ENCODE data around the gene ZCCHC17. TPM values are rescaled to one million over a fixed set of nuclear protein-coding genes. Genes with fewer than 3 reads are reported as not detected.

ZCCHC17 gene
- total RNA-seq, 1 experiment from 2014 or later: 65.7 TPM

DNA sequence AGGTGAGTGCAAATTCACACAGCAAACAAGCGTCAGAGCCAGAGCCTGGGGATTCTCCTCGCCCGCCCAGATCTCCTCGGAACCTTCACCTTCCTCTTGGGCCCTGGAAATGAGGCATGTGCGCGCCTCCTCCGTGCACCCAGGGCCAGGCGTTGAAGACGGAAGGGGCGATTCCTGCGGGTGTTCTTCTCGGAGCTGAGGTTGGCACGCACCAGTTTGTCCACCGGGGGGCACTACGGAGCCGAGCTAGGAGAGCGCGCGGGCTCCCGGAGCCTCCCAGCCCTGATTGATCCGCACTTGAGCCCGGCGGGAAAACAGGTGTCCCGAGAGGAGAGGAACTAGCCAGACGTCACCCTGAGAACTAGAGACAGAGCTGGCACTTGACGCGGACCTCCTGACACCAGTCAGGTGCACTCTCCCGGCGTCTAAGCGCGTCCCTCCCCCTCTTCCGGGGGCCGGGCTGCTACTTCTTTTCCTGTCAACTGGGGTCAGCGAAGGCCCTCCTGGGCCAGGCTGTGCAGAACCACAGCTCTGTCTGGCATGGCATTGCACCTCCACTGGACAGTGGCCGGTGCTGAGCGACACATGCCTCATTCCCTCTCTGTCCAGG is 97.9 kb downstream of the ZCCHC17 start:
- peak; percentile 86 for DNase-seq (ENCODE audit: low read depth)

- DNase-seq (ENCODE audit: low read depth): peak; percentile 96
Measured at GRCh38 chr1:31396633-31397351, 100.0 kb downstream of the ZCCHC17 start.

- peak; percentile 91 for DNase-seq (ENCODE audit: low read depth)
Measured at GRCh38 chr1:31397360-31398095, 100.7 kb downstream of the ZCCHC17 start.

- DNase-seq (ENCODE audit: low read depth): peak; percentile 39
Measured at GRCh38 chr1:31398246-31398645, 101.4 kb downstream of the ZCCHC17 start.

DNA sequence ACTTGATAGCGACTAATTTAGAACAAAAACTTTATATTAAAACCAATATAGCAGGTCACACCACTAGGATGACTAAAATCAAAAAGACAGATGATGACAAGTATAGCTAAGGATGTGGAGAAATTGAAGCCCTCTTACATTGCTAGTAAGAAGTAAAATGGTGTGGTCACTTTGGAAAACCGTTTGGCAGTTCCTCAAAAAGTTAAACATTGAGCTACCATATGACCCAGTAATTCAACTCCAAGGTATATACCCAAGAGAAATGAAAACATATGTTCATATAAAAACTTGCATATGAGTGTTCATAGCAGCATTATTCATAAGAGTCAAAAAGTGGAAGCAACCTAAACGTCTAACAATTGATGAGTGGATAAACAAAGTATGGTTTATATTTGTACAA is 103.1 kb downstream of the ZCCHC17 start:
- no peak for DNase-seq (ENCODE audit: low read depth)

GRCh38 chr1:31400393-31400792 is 103.6 kb downstream of the ZCCHC17 start:
- DNase-seq (ENCODE audit: low read depth): no peak

GRCh38 chr1:31401241-31401640 is 104.4 kb downstream of the ZCCHC17 start:
- DNase-seq (ENCODE audit: low read depth): no peak

DNA sequence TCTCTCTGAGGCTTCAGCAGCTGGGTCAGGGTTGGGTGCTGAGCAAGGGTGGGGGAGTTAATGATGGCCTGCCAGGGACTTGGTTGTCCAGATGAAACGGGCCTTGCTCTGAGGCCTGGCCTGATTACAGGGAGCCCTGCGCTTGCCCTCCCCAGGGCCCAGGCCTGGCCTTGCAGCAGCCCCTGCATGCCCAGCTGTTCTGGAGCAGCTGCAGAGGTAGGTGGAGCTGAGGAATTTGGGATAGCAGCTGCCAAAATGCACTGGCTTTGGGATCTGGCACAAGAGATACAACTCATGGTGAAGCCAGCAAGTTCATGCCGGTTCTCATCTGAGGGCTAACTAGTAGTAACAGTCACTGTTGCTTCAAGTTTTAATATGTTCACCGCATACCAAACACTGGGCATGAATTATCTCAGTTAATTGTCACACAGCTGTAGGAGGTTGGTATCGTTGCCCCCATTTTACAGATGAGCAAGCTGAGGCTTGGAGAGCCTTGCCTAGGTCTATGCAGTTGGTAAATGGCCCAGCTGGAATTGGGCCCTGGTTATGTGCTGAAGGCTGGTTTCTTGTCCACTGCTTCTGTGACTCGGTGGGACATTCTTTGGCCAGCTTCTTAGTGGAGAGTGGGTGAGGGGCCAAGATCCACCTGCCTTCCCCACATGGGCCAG is 108.9 kb downstream of the ZCCHC17 start:
- no peak for DNase-seq (ENCODE audit: low read depth)

- DNase-seq (ENCODE audit: low read depth): no peak
Measured at GRCh38 chr1:31407029-31407626, 110.3 kb downstream of the ZCCHC17 start.

DNA sequence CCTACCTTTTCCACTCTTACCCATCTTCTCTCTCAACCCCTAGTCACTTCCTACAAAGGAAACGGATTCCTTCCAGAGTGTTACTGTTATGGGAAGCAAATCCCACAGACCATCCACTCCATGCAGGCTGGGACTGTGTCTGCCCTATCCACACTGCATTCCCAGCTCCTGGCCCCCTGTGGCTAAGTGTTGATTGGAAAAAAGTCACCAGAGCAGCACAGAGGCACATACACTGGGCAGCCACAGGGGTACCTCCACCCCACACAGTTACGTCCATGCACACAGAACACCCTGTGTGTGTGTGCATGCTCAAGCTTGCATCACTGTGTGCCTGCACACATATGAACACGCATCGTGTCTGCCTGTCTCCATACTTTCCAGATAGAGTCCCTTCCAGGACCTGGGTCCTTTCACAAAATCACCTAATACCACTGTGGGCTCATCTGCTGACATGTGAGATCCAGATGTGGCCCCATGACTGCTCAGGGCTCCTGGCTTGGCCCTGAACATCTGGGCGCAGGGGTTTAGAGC is 112.0 kb downstream of the ZCCHC17 start:
- DNase-seq (ENCODE audit: low read depth): no peak

DNA sequence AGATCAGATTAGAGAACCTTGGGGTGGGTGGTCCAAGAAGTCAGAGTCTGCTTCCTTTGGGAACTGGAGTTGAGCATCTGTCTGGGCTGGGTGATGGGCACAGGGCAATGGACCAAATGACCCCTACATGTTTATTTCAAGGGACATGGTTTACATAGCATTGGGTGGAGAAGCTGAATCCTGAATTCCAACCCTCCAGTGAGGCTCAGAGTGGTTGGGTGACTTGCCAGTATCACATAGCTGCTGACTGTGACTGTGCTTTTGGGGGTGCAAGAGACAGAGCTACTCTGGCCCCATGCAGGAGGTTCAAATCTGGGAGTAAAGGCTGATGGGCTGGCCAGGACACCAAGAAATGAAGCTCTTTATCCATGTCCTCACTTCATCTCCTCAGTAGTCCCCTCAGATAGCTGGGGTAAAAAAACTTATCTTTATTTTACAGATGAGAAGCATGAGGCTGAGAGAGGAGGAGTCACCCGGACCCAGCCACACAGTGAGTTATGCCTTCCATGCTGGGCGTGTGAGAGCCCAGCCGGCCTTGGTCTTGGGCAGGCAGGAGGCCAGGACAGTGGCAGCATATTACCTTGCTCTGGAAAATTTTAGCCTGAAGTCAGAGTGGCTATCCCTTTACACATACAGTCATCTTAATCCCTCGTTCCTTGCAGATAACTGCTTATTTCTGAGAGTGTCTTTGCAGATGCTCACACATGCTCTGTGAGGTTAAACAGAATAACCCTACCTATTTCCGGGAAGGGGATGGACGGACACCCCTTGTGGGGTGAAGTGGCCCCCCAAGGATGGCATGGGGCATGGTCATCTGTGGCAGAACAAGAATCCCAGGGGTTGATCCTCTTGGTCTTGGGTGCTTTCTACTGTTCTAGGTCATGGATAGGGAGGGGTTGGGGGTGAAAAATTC is 113.4 kb downstream of the ZCCHC17 start:
- DNase-seq (ENCODE audit: low read depth): peak; percentile 65

DNA sequence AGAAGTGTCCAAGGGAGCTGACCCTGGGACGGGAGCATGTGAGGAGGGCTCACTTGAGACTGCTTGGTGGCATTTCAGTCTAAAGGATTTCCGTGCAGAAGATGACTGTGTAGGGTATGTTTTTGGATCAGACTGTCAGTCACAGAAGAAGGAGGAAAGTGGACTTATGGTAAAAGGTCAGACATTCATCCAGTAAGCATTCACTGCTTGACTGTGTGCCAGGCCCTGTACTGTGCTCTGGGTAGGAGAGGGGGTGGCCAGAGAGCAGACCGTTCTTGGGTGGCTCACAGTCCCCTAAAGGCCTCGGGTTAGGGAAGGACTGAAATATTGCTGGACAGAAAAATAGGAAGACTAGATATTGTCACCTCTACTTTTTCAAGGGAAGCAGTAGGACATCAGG is 114.0 kb downstream of the ZCCHC17 start:
- DNase-seq (ENCODE audit: low read depth): peak; percentile 73

DNA sequence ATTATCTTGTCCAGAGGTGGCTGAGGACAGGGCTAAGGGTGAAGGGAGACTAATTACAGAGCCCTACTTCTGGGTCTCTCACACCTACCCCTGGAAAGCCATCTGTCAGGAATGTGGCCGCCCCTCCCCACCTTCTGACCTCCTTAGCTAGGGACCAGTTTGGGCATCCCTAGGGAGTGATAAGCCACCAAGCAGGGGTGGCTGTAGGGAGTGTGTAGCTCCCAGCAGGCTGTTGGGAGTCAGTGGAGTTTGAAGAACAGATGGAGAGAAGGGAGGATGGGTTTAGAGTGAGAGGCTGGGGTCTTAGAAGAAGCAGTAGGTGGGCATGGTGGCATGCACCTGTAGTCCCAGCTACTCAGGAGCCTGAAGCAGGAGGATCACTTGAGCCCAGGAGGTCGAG is 115.4 kb downstream of the ZCCHC17 start:
- DNase-seq (ENCODE audit: low read depth): no peak

GRCh38 chr1:31412732-31413404 is 116.0 kb downstream of the ZCCHC17 start, which contains the start of gene SERINC2:
TSS of gene SERINC2 (plus strand) at chr1:31413213. CDS start at chr1:31413266, 53 bp downstream.
- DNase-seq (ENCODE audit: low read depth): no peak

GRCh38 chr1:31413405-31414001 is 116.7 kb downstream of the ZCCHC17 start:
- DNase-seq (ENCODE audit: low read depth): peak; percentile 73

All from M059J (cell line).